ENCODE data around the gene MAP1B.

GRCh38 chr5:72138943-72139521 is 31.8 kb downstream of the MAP1B start:
- TF ChIP-seq EZH2 (IDR thresholded peaks at IDR 0.05; ENCODE audit: borderline replicate concordance, low read depth, low read length, severe bottlenecking): no peak
- TF ChIP-seq CTCF (IDR thresholded peaks at IDR 0.05; ENCODE audit: borderline replicate concordance, extremely low read depth, low read length, poor library complexity, severe bottlenecking): no peak
